ENCODE results near the gene FIZ1. TPM values are rescaled to one million over a fixed set of nuclear protein-coding genes. Genes with fewer than 3 reads are reported as not detected.
A peak's percentile ranks its signal among the peaks of the same experiment; 100 is the strongest.

Gene FIZ1
- total RNA-seq, 1 experiment from 2014 or later, result 21.5 TPM

GRCh38 chr19:55644842-55645511, 45.7 kb upstream of the FIZ1 start:
- H2BK120ac ChIP-seq (ENCODE audit: low read depth, low read length, poor library complexity, severe bottlenecking), result no peak overlapping the region
- H3K79me1 ChIP-seq (ENCODE audit: insufficient read depth, low read depth, low read length, poor library complexity, severe bottlenecking), result peaks cover 3% of the 10 kb centered on the region
- no peaks in the 10 kb centered on the region for H3K9me3 ChIP-seq (ENCODE audit: control insufficient read depth, low read depth, low read length)
- no peak for DNase-seq
- no peak overlapping the region for H4K5ac ChIP-seq (ENCODE audit: insufficient read length, low read depth, low read length)
- H2BK12ac ChIP-seq (ENCODE audit: insufficient read length, low read depth, low read length), result no peak overlapping the region
- H2BK15ac ChIP-seq (ENCODE audit: low read depth, low read length), result no peak overlapping the region
- H3K27ac Mint-ChIP-seq, result no peak overlapping the region
- H3K27ac ChIP-seq (ENCODE audit: insufficient read length, low read depth, low read length), result no peak overlapping the region
- peaks cover 26 to 40% of the 10 kb centered on the region in 2 experiments for H3K4me1 Mint-ChIP-seq
- TF ChIP-seq CTCF (conservative IDR thresholded peaks at IDR 0.05), result no peak
- no peak overlapping the region for H2BK20ac ChIP-seq (ENCODE audit: low read depth, low read length, poor library complexity, severe bottlenecking)
- H3T11ph ChIP-seq (ENCODE audit: low read length), result no peak overlapping the region
- H3K14ac ChIP-seq (ENCODE audit: insufficient read depth, low read length), result no peak overlapping the region
- H4K8ac ChIP-seq (replicated peaks; ENCODE audit: insufficient read length, low read depth, low read length), result no peak overlapping the region
- H3K56ac ChIP-seq (ENCODE audit: insufficient read length, low read depth, low read length), result no peak overlapping the region
- H4K91ac ChIP-seq (ENCODE audit: insufficient read length, low read depth, low read length), result no peak overlapping the region
- H4K20me1 ChIP-seq (ENCODE audit: control insufficient read depth, insufficient read depth, insufficient read length), result no peaks in the 10 kb centered on the region
- H3K4ac ChIP-seq (ENCODE audit: low read depth, low read length), result no peak overlapping the region
- peaks cover 0 to 4% of the 10 kb centered on the region in 2 experiments; a peak in 2 of 5 replicates for H3K9me3 Mint-ChIP-seq
- no peak overlapping the region for H2AK5ac ChIP-seq (ENCODE audit: insufficient read length, low read length)
- no peak overlapping the region for H2AFZ ChIP-seq (ENCODE audit: low read length)
- peaks cover 40% of the 10 kb centered on the region for H3K23me2 ChIP-seq (ENCODE audit: insufficient read length, low read depth, low read length, poor library complexity, severe bottlenecking)
- peaks cover 3% of the 10 kb centered on the region; the same call in 1 of the 2 replicates for H3K27me3 Mint-ChIP-seq (ENCODE audit: low read depth)
- H3K9ac ChIP-seq (ENCODE audit: extremely low read depth, insufficient read length, low read length), result no peak overlapping the region
- no peak overlapping the region for H2BK5ac ChIP-seq (ENCODE audit: insufficient read length, low read length)
- H3K23ac ChIP-seq (ENCODE audit: insufficient read length, low read depth, low read length), result no peak overlapping the region
- H3K18ac ChIP-seq (ENCODE audit: insufficient read length, low read depth, low read length), result no peak overlapping the region
- H3K79me2 ChIP-seq (ENCODE audit: insufficient read depth, low read length), result peaks cover 7% of the 10 kb centered on the region; the same call in 1 of the 2 replicates
- no peaks in the 10 kb centered on the region for H3K27me3 ChIP-seq (ENCODE audit: insufficient read depth, low read length)
- peaks cover 16 to 36% (median 27%) of the 10 kb centered on the region in 3 experiments for H3K36me3 Mint-ChIP-seq (ENCODE audit: insufficient read depth in 1 of 3, low read depth in 3 of 3)
- peak overlapping the region; percentile 97 for H3K4me3 Mint-ChIP-seq
- H3K4me1 ChIP-seq (ENCODE audit: insufficient read depth, low read length), result no peaks in the 10 kb centered on the region
- H3K4me2 ChIP-seq (ENCODE audit: insufficient read depth, insufficient read length, low read length), result peak overlapping the region; percentile 73
- WGBS (ENCODE audit: extremely low coverage, insufficient read length, low lambda C conversion rate), result no CpG with 5 or more reads among the region's 28 CpGs
